Astrocyte (in vitro differentiated cells and primary cell): Measurements from ENCODE around the gene PRR5. TPM values are rescaled to one million over a fixed set of nuclear protein-coding genes. Genes with fewer than 3 reads are reported as not detected.
"Not testable (repeated sequence)": the region's sequence is repeated elsewhere in the genome, so short reads cannot be mapped to it uniquely, and the experiment has no call there.

Experiments used
- DNase-seq: peaks from one replicate; pipeline ENCODE4 v3.0.0-alpha.2; 2010; ENCODE audit warnings: low read depth
- FAIRE-seq: peaks from 2 replicates; lab custom pipeline; 2011; peaks lifted over from hg19 to GRCh38; lab: Jason Lieb, UNC
- H2AFZ ChIP-seq: 2 replicates; pipeline ENCODE4 v1.6.0; 2012; ENCODE audit warnings: low read depth, low read length, inconsistent platforms
- H3K27ac ChIP-seq: 2 replicates; pipeline ENCODE4 v1.5.1; 2011; ENCODE audit warnings: low read depth, low read length, inconsistent platforms
- H3K27me3 ChIP-seq: 2 replicates; pipeline ENCODE4 v1.6.0; 2011; ENCODE audit warnings: low read length, inconsistent platforms; ENCODE audit not compliant: insufficient read depth
- H3K36me3 ChIP-seq: 2 replicates; pipeline ENCODE4 v1.5.1; 2011; ENCODE audit warnings: low read length, inconsistent platforms; ENCODE audit not compliant: insufficient read depth
- H3K4me1 ChIP-seq: 2 replicates; pipeline ENCODE4 v1.5.1; 2011; ENCODE audit warnings: low read length, inconsistent platforms; ENCODE audit not compliant: insufficient read depth
- H3K4me2 ChIP-seq: 2 replicates; pipeline ENCODE4 v1.6.0; 2012; ENCODE audit warnings: low read length, inconsistent platforms
- H3K4me3 ChIP-seq: 2 replicates; pipeline ENCODE4 v1.5.1; 2011; ENCODE audit warnings: low read depth, mild to moderate bottlenecking, low read length, inconsistent platforms; ENCODE audit not compliant: insufficient read depth
- H3K79me2 ChIP-seq: 2 replicates; pipeline ENCODE4 v1.6.0; 2012; ENCODE audit warnings: mild to moderate bottlenecking, low read length, inconsistent platforms; ENCODE audit not compliant: insufficient read depth
- H3K9ac ChIP-seq: 2 replicates; pipeline ENCODE4 v1.6.0; 2012; ENCODE audit warnings: mild to moderate bottlenecking, low read length, inconsistent platforms
- H3K9me3 ChIP-seq: 2 replicates; pipeline ENCODE4 v1.5.1; 2012; ENCODE audit warnings: low read depth, mild to moderate bottlenecking, low read length, inconsistent platforms; ENCODE audit not compliant: insufficient read depth
- H4K20me1 ChIP-seq: 2 replicates; pipeline ENCODE4 v1.6.0; 2012; ENCODE audit warnings: low read length, inconsistent platforms; ENCODE audit not compliant: insufficient read depth
- H3K27ac Mint-ChIP-seq: one replicate; pipeline ENCODE4 v1.8.0; 2021; ENCODE audit warnings: mild to moderate bottlenecking, mixed read lengths; ENCODE audit not compliant: unreplicated experiment
- H3K27me3 Mint-ChIP-seq: one replicate; pipeline ENCODE4 v1.8.0; 2021; ENCODE audit warnings: low read depth, mixed read lengths; ENCODE audit not compliant: unreplicated experiment
- H3K36me3 Mint-ChIP-seq: one replicate; pipeline ENCODE4 v1.8.0; 2021; ENCODE audit warnings: low read depth, mixed read lengths; ENCODE audit not compliant: unreplicated experiment
- H3K4me1 Mint-ChIP-seq: one replicate; pipeline ENCODE4 v1.8.0; 2021; ENCODE audit warnings: low read depth, mixed read lengths; ENCODE audit not compliant: unreplicated experiment
- H3K4me3 Mint-ChIP-seq: one replicate; pipeline ENCODE4 v1.8.0; 2021; ENCODE audit warnings: mild to moderate bottlenecking, moderate library complexity, mixed read lengths; ENCODE audit not compliant: unreplicated experiment
- H3K9me3 Mint-ChIP-seq: one replicate; pipeline ENCODE4 v1.8.0; 2021; ENCODE audit warnings: mild to moderate bottlenecking, mixed read lengths; ENCODE audit not compliant: unreplicated experiment
- CTCF ChIP-seq: IDR thresholded peaks from 2 replicates; pipeline ENCODE4 v1.5.1; 2011; ENCODE audit warnings: low read depth, mild to moderate bottlenecking, inconsistent platforms, low read length, moderate library complexity; ENCODE audit not compliant: insufficient read depth
- EZH2 ChIP-seq: IDR thresholded peaks from 2 replicates; pipeline ENCODE4 v1.6.1; 2012; ENCODE audit warnings: mild to moderate bottlenecking, low read length, inconsistent platforms; ENCODE audit not compliant: insufficient read depth
- total RNA-seq: library from RNA; stranded (reverse); gene quantifications from 2 replicates; pipeline ENCODE4 v1.2.1, GENCODE V29; 2021

The PRR5 gene
- total RNA-seq, 1 donor from 2014 or later = 23.6 TPM

GRCh38 chr22:44673406-44673805, 28.6 kb upstream of the PRR5 start:
- H3K4me1 ChIP-seq = peaks cover 4% of the 10 kb centered on the region
- FAIRE-seq = no peak
- no peaks in the 10 kb centered on the region for H3K9me3 ChIP-seq

GRCh38 chr22:44676066-44676440, 26.0 kb upstream of the PRR5 start:
- not testable (repeated sequence) for H4K20me1 ChIP-seq, DNase-seq, H3K4me3 Mint-ChIP-seq, H3K4me2 ChIP-seq, FAIRE-seq, H2AFZ ChIP-seq, H3K4me3 ChIP-seq, H3K9me3 Mint-ChIP-seq, H3K27me3 ChIP-seq, H3K79me2 ChIP-seq, H3K4me1 Mint-ChIP-seq, H3K9me3 ChIP-seq, H3K36me3 ChIP-seq, H3K27ac ChIP-seq, H3K4me1 ChIP-seq, H3K27ac Mint-ChIP-seq, H3K36me3 Mint-ChIP-seq, H3K9ac ChIP-seq
- H3K27me3 Mint-ChIP-seq = peaks cover 19% of the 10 kb centered on the region

More at GRCh38 chr22:44673406-44673805, 28.6 kb upstream of the PRR5 start:
- Histone ChIP-seq H4K20me1 (peaks cover 7% of the 10 kb centered on the region), H3K36me3 (no peaks in the 10 kb centered on the region), H3K9ac (no peak overlapping the region), H3K79me2 (no peaks in the 10 kb centered on the region), H3K27me3 (peaks cover 24% of the 10 kb centered on the region), H3K27ac (no peak overlapping the region), H3K4me3 (no peak overlapping the region), H2AFZ (no peak overlapping the region), H3K4me2 (no peak overlapping the region)
- no peak for DNase-seq
- Mint-ChIP-seq H3K4me3 (no peak overlapping the region), H3K27ac (no peak overlapping the region), H3K27me3 (peaks cover 24% of the 10 kb centered on the region), H3K36me3 (no peaks in the 10 kb centered on the region), H3K4me1 (peaks cover 6% of the 10 kb centered on the region), H3K9me3 (no peaks in the 10 kb centered on the region)
- TF ChIP-seq CTCF (no peak), EZH2 (no peak)

- H3K27me3 Mint-ChIP-seq = peaks cover 19% of the 10 kb centered on the region
- H3K4me3 Mint-ChIP-seq = no peak overlapping the region
- no peak overlapping the region for H2AFZ ChIP-seq
- TF ChIP-seq EZH2 = no peak
- TF ChIP-seq CTCF = no peak
- H3K4me1 ChIP-seq = peaks cover 4% of the 10 kb centered on the region
- no peak overlapping the region for H3K9ac ChIP-seq
- H3K9me3 Mint-ChIP-seq = no peaks in the 10 kb centered on the region
- no peak overlapping the region for H3K4me2 ChIP-seq
- peaks cover 3% of the 10 kb centered on the region for H3K27me3 ChIP-seq
- no peaks in the 10 kb centered on the region for H3K79me2 ChIP-seq
- DNase-seq = no peak
- H3K27ac ChIP-seq = no peak overlapping the region
- H3K4me3 ChIP-seq = no peak overlapping the region
- H3K9me3 ChIP-seq = no peaks in the 10 kb centered on the region
- no peak overlapping the region for H3K27ac Mint-ChIP-seq
- no peak for FAIRE-seq
- H3K36me3 Mint-ChIP-seq = peaks cover 4% of the 10 kb centered on the region
- H3K36me3 ChIP-seq = no peaks in the 10 kb centered on the region
- peaks cover 7% of the 10 kb centered on the region for H4K20me1 ChIP-seq
- H3K4me1 Mint-ChIP-seq = peaks cover 6% of the 10 kb centered on the region
These were observed 25.3 kb upstream of the PRR5 start for GRCh38 chr22:44676441-44677352.
